GM18870 (cell line): Measurements from ENCODE around the gene SSH2.

ENCODE experiments used
- ATAC-seq: cut with Tn5 transposase; IDR thresholded peaks from one replicate; pipeline ENCODE4 v1.9.1; 2021; ENCODE audit warnings: moderate library complexity; ENCODE audit not compliant: unreplicated experiment

SSH2 gene

GRCh38 chr17:29640413-29640812 is 289.6 kb downstream of the SSH2 start:
- ATAC-seq: no peak

DNA sequence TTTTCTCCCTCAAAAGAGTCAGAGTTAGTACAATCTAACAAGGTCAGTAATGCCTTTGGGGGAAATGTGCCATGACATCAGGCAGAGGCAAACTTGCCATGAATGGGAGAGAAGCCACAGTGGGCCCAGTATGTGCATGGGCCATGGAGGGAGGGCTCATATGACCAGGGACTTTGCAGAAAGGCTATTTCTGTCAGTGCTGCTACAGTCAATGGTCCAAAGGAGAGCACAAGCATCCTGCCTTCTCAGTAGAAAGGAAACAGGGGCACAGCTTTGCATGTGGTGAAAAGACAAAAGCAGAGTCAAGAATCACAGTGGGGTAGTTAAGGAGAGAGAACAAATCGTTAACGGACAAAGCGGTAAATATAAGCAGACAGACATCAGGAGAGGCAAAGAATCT is 296.1 kb downstream of the SSH2 start:
- ATAC-seq: no peak

DNA sequence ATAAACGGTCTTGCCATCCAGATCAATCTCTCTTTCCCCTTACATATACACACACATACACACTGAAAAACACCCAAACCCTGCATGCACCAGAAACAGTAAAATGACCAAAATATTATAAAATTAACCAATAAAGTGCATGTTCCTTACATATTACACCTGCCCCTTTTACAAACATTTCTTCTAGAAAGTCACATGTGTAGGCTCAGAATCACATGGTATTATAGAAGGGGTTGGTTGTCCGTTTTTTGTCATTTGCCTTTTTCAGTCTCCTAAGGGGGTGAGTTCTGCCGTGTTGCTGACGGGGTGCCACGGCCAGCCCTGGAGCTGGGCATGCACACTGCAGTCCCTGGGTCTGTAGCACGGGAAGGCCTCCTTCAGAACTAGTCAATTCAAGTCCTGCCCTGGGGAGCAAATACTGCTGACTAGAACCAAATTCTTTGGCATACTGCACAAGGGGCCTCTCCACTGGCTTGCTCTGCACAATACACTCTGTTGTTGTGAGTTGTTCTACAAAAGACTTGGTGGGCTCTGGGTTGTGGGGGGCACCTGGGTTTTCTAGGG is 299.3 kb downstream of the SSH2 start:
- ATAC-seq: no peak

DNA sequence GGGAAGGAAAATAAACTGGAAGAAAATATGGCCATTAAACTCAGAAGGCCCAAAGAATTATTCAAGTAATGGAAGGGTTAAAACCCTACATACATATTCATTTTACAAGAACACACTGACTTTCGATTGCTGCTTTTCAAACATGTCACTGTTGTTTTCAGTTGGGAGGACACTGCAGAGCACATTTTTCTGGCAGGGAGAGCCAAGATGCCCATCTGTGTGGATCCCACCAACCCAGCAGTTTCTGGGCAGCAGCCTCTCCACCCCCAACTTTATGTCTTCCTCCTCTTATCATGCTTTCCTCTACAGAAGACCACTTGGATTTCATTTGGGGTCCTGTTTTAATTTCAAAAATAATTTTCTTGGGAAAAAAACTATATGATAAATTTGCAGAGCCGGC is 300.2 kb downstream of the SSH2 start:
- no peak for ATAC-seq

DNA sequence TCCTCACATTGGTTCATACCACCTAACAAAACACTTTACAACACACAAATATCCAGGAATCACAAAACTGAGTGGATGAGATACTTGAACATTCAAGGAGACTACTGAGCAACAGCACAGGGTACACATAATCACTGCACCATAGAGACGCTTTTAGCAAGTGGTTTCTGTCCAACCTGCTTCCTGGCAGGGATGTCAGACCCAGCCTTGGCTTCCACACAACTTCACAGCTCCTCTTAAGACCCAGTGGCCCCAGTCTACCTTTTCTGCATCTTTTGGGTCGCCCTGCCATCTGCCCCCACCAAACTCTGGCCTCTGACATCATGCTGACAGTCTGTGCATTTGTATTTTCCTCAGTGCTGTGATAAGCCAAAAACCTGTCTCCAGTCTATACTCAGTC is 301.4 kb downstream of the SSH2 start:
- no peak for ATAC-seq

- no peak for ATAC-seq
Observed at GRCh38 chr17:29627951-29628350, 302.1 kb downstream of the SSH2 start.

- no peak for ATAC-seq
Observed at GRCh38 chr17:29625037-29625750, 304.8 kb downstream of the SSH2 start.

DNA sequence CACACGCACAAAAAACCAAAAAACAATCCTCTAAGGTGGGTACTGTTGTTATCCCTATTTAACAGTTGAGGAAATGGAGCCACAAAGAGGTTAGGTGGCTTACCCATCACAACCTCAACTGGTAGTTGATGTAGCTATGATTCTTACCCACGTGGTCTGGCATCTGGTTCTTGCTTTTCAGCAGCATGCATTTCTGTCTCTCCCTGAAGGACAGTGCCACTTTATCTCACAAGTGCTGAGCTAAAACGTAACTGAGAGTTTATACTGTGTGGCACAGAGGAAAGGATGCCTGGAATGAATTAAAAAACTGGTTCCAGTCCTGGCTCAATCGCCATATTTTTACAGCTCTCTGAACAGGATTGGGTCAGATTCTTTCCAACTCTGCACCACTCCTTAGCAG is 305.4 kb downstream of the SSH2 start:
- no peak for ATAC-seq

DNA sequence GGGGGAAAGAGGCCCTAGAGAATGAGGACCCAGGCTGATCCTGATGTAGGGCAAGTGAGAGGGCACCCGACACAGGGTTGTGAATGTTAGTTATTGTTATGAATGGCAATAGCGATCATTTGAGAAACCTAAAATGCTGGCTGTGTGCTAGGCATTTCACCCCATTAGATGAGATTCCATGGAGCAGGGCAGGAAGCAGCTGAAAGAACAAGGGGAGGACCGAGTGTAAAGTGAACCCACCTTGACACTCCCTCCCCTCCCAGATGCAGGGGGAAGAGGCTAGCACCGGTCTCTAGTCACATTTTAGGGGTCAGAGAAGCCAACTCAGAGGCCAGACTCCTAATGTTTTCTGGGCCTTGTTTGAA is 306.8 kb downstream of the SSH2 start:
- no peak for ATAC-seq

DNA sequence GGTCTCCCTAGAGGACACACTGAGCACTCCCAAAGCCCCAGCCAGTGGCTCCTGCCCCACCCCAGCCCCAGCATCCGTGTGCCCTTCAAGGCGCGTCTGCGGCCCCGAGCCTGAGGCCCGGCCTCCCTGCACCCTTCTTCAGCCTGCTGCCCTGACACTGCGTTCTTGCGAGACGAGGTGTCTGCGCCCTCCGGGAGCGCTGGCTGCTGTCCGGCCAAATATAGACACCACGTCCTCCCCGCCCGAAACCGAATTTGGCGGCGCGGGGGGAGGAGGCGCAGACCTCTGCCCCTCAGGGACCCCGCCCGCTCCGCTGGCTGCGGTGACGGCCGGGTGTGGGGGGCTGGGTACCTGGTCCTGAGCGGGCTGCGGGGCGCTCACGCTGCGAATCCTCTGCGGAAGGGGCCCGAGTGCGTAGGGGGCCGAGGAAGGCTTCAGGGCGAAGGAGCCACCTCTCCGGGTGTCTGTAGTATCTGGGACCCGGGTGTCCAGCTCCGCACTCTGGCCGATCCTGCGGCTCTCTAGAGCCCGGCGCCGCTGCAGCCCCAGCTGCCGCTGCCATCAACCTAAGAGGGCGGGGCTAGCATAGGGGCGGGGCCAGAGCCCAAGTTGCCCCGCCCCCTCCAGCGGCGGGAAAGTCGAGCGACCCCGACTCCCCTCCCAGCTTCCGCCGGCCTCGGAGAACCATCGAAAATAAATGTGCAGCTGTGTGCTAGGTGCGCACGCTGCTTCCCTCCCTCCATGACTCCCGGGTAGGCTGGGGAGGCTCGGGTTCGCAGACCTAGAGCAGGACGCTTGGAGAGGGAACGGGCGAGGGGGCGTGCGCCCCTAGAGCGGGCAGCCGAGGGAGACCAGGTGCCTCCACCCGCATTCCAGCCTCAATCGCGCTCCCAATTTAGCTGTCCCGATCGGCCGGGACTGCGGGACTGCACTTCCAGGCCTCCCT is 307.4 kb downstream of the SSH2 start, which contains the start of gene CORO6:
TSS of gene CORO6 (minus strand) at position 576 of the 946 bp plus-strand sequence. CDS start 1,491 bp downstream, outside the sequence.
- ATAC-seq: no peak

GRCh38 chr17:29621751-29622194 is 308.3 kb downstream of the SSH2 start:
- ATAC-seq: no peak

DNA sequence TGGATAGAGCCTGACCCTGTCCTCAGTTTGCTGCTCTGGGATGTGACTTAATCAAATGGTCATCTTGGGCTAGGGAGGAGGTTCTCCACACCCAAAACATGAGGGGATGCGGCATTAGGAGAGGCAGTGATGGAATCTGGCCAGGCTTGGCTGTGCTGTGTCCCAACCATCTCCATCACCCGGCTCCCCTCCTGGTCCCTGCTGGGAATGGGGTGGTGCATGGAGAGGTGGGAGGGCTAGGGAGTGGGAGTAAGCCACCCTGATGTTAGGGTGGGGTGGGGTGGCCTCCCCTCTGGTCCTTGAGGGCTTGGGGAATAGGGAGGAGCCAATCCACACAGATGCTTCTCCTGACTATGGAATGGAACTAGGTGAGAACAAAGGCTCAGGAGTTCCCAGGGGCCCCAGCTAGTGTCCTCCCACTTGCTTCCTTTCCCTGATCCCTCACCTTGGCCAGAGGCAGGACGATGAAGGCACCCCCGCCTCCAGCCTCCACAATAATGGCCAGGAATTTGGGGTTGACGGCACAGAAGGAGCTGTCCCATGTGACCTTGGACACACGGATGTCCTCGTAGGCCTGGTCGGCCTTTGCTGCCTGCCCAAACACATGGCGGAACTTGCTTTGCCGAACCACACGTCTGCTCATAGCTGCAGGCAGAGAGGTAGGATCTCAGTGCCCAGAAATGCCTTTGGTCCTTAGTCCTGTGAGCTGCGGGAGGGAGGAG is 309.1 kb downstream of the SSH2 start:
- ATAC-seq: no peak

DNA sequence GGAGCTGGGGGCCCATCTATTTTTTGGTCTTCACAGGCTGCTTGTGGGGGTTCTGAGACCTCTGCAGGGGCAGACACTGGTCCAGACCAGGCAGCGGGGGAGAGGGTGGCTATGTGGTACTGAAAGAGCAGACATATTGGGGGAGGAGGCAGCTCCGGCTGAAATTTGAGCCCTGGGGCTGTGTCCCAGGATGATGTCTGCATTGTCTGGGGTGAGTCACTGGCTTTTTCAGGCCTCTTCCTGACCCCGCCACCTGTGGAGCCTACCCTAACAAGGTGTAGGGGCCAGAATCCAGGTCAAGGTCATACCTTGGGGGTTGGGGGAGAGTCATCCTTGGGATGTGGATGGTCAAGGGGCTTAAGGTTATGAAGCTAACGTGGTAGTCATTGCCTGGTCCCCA is 309.8 kb downstream of the SSH2 start:
- no peak for ATAC-seq

GRCh38 chr17:29619251-29619650 is 310.8 kb downstream of the SSH2 start:
- no peak for ATAC-seq

GRCh38 chr17:29618272-29619065 is 311.6 kb downstream of the SSH2 start:
- no peak for ATAC-seq

GRCh38 chr17:29617481-29618271 is 312.4 kb downstream of the SSH2 start:
- no peak for ATAC-seq

DNA sequence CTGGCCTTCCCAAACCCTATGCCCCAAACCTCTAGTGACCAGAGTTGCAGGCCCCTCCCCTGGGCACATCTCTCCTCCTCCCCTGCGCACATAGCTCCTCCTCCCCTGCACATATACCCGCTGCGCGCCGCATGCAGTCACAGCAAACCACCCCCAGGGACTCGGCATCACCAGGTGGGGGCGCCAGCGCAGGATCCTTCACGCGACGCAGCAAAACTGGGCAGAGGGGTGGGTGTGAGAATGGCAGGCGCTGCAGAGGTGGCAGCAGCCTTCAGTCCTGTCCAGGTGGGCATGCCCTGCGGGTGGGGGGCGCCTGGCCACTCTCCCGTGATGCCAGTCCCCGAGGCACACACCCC is 312.9 kb downstream of the SSH2 start:
- no peak for ATAC-seq

DNA sequence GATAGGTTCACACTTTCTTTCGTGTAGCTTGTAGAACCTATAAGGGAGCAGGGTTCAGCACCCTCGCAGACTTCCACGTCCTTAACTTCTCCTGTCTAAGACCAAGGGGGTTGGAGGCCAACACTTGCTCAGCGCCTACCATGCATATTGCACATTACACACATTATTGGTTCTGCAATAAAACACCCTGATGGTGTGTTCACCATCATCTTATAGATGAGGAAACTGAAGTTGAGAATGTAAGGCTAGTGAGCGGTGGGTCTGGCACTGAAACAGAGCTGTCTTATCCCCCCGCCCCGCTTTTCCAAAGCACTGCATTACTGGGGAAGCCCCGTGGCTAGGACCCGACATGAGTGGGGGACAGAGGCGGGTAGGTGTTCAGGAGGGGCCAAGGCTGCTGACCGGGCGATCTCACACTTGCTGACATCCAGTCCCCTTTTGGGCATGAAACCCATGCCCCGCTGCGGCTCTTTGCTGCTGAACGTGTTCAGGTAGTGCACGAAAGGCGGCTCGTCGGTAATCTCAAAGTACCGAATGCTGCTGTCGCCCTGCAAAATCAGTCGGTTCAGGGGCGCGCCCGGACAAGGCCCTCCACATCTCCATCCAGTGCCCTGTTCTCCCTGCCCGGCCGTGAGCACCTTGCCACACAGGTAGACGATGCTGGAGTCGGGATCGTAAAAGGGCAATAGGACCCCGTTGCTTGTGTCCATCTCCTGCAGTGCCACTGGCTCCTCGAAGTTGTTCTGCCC is 313.6 kb downstream of the SSH2 start:
- no peak for ATAC-seq
